DMS 273 (cell line): ENCODE results near the gene TMEFF2.
A peak's percentile ranks its signal among the peaks of the same experiment; 100 is the strongest.

ENCODE experiments used
- DNase-seq: peaks from one replicate; lab custom pipeline; 2025; ENCODE audit not compliant: unreplicated experiment; lab: John Stamatoyannopoulos, UW

Gene TMEFF2

DNA sequence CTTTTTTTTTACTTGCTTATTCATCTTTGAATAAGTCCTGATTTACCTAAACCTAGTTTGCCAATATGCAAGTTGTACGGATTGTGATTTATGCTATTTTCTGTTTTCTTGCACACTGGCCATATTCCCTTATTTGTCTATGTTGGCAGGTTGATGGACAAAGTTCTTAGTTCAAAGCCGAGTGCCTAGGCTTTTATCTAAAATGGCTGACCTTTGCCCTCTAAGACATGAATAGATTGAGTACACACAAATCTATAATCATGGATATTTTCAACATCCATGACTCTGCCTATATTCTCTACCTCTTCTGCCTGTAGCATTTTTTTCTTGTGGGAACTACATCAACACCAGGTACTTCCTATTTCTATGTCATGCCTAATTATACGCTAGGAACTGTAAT lies 171.7 kb downstream of the TMEFF2 start:
- no peak for DNase-seq

DNA sequence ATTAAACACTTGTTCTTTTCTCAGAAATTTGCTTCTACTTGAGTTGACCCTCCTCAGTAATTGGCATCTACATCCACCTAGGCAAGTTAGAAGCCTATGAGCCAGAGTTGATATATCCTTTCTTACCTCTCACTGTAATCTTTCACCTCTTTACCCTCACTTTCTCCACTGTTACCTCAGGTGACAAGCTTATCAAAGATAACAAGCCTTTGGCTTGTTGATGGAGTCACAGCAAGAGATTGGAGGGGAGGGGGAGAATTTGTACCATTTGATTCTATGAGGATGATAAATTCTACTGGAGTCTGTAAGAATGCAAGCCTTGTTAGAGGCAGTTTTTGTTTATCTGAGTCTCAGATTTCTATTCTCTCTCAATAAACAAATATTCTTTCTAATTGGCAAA lies 176.9 kb downstream of the TMEFF2 start:
- DNase-seq, result no peak

DNA sequence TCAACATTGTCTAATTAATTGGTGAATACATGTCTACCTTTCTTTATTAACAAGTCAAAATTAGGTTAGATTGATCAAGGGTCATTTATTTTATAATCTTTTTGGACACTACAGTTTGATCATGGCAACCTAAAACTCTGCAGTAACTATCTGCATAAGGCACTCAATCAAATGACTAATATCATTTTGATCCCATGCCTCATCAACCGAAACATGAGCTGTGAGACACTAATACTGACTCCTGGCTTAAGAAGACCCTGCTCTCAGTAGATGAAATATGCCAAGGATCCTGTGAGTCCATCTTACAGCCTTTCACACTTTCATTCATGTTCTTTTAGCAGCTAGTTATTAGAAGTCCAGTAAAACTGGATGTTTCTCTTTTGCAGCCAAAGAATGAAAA lies 178.5 kb downstream of the TMEFF2 start:
- DNase-seq, result no peak

DNA sequence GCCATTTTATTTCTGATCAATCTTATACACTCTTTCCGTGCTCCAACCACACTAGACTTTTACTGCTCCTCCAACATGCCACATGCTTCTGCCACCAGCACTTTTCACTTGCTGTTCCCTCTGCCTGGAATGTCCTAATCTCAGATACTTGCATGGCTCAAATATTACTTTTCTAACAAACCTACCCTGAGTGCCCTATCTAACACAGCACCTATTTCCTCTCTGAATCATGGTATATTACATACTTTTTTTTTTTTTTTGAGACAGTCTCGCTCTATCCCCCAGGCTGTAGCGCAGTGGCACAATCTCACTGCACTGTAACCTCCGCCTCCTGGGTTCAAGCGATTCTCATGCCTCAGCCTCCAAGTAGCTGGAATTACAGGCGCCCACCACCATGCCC lies 181.5 kb downstream of the TMEFF2 start:
- no peak for DNase-seq

DNA sequence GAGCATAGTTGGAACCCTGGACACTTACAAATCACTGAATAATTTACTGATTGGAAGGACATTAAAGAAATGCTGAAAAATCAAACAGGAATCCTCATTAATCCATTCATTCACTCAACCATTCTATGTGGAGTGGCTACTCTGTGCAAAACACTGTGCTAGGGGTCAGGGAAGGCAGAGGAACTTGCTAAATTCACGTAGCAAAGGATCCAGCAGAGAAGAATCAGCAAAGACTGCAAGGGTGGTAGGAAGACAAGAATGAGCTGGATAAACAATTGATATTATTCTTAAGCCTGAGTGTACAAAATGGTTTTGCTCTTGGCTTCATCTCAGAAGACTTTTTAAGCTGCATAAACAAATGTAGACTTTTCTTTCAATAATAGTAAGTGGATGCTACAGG lies 183.5 kb downstream of the TMEFF2 start:
- no peak for DNase-seq

DNA sequence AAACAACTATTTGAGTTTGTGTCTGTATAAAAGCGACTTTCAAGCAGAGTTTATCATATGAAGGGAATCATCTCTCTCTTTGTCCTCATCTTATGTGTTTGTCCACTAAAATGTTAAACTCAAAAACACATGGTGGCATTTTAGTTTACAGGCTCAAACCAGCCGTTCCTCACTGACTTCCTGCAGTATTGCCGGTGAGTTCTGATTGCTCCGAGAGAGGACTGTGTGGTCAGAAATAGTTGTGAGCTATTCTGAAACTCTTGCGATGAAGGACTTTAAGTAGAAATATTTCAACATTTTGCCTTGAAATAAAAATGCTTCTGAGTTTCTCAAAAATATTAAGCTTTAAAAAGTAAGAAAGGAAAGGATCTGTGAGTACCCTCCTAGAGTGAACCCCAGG lies 184.7 kb downstream of the TMEFF2 start:
- no peak for DNase-seq

DNA sequence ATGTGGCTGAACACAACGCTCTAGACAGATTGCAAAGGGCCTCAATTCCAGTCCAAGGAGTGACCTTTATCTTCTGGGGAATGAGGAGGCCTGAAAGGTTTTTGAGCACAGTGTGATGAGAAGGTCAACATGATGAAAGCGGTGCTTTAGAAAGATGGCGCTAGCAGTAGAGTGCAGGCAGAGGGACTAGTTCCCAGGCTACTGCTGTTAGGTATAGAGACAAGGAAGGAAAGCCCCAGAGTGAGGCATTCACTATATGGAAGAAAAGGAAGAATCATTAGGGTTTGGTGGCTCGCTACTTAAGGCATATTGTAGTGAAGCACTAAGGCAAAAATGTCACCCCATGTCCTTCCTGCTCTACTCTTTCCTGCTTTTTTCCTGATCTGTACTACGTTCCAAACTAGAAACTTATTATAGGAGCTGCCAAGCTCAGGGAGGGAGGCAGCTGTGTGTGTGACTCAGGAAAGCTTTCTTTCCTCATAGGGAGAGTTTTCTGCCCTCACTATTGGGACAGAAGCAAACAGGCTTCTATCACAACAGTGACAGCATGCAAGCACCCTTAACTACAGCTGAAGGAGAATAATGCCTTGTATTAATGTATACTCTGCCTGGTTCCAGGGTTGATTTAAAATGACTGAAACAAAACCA lies 187.0 kb downstream of the TMEFF2 start:
- DNase-seq, result no peak

DNA sequence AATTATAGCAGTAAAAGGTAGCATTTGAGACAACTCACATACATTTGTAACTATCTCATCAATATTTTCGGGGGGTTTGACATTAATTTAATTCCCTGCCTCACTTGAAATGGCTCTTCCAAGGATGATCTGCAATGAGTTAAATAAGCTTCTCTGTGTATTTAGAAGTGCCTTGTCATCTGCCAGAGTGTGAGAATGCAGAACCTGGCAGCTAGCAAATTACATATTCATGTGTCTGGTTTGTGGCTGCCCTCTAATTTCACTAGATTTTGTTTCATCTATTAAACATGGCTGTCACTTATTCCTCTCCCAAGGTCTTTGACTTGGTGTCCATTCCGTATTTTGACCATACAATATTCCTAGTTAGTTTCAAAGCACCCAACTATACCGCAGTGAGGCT lies 189.5 kb downstream of the TMEFF2 start:
- DNase-seq, result peak; percentile 5

DNA sequence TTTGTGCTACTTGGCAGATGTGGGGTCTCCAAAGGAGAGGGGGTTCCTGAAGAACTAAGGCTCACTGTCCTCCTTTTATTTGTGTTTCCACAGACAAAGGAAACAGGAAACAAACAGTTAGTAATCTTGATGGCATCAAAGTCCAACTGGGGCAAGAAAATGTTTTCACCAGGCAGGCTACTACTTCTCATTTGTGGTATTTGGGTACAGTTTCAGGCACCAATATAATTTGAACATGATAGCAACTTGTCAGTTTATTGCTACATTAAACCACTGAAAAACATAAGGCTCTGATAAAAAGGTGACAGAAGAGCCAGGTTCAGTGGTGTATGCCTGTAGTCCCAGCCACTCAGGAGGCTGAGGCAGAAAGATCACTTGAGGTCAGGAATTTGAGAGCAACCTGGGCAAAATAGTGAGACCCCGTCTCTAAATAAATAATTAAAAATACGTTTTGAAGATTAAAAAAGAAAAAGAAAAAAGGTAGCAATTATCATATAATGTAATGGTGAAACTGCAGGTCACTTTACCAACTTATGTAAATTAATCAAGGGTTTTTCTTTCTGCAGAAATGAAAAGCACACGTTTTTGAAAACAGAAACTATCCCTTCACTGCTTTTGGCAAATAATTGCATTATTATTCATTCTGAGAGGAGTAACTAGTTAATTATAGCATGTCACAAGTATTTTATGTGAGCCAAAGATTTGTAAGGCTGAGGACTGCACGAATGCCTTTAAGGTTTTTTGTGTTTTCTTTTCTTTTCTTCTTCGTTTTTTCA lies 190.4 kb downstream of the TMEFF2 start:
- no peak for DNase-seq

DNA sequence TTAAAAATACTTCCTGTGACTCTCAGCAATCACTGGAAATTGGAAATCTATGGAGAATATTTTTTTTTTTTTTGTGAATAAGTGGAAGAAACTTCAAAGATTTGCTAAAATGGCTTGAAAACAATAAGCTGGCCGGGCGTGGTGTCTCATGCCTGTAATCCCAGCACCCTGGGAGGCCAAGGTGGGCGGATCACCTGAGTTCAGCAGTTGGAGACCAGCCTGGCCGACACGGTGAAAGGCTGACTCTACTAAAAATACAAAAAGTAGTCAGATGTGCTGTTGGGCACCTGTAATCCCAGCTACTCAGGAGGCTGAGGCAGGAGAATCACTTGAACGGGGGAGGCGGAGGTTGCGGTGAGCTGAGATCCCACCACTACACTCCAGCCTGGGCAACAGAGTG lies 192.3 kb downstream of the TMEFF2 start:
- no peak for DNase-seq

DNA sequence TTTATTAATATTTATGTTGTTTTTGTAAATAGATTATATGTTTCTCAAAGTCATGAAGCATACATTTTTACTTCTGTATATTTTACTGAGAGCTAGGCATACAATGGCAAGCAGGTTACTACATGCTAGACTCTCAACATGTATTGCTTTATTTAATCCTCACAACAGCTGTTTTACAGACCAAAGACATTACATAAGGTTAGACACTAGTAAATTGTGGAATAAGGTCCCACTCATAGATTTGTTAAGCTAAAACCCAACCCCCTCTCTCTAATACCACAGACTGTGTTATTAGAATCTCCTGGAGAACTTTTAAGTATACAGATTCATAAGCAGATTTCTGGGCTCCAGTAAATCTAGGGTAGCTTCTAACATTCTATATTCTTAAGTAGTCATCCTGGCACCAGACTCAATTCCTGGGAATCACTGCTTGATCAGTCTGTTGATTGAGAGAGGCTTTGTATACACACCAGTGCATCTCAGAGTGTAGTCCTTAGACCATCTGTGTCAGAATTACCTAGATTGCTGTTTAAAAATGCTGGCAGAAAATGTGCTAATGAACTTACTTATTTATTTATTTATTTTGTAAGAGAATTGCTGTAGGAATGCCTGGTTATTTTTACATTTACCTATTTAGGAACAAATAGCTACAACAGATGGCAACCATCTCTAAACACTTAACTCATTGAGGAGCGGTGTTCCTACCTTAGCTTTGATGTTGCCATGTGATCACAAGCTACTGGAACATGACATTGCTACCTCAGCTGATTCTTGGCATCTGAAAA lies 194.3 kb downstream of the TMEFF2 start:
- peak; percentile 81 for DNase-seq

DNA sequence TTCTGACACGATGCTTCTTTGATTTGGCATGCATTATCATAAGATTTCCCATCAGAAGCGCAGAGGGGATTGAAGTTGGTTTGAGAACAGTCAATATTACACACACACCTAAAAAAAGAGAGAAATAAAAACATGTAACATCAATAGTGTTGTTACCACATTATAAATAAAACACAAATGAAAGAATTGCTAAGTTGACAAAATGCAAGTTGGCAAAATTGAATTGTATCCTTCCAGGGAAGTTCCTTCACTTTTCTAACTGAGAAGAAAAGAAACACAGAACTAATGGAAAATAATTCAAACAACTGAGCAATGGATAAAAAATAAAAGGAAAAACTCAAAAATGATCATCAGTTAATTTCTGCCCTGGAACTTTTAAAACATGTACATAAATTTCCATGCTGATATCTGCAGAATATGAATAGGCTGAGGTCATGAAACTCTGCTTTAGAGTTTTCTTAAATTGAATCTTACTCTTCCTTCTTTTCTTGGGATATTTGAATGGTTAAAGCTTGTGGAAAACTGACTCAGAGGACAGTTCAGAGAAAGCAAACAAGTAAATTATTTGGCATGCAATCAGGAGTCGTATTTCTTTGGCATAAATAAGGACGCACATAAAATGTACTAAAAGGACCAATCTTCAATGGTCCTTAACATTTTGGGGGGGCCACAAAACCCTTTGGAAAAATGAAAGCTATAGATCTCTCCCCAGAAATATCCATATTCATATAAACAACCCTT lies 195.5 kb downstream of the TMEFF2 start:
- DNase-seq, result peak; percentile 6

DNA sequence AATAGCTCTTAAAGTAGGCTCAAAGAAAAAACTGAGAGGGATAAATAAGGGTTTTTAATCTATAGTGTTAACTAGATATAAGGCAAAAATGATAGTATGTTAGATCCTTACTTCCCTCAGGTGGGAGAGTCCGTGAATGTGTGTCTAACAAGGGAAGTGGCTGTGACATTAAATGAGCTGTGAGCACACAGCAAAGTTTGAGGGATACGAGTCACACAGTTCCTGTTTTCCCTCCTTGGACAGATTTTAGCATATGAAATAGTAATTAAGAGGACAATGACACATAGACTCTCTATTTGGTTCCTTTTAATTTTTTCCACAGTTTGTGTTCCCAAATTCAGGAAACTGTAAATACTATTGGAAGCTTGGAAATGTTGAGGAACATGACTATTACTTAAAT lies 199.4 kb downstream of the TMEFF2 start:
- no peak for DNase-seq

DNA sequence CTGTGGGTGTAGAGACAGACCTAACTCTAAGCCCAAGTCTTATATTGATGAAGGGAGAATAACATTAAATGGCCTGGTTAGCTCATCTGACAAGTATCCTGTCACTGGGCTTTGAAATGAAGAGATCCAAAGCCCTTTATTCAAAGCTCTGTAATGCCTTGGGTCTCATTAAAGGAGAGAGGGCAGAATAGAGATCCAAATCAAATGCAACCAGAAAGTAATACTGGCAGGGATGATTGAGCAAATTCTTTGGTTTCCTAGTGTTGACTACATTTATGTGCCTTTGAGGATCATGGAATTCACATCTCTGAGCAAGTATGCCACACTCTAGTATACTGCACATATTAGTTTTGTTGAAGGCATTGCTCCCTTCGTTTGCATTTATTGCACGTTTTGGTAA lies 200.0 kb downstream of the TMEFF2 start:
- no peak for DNase-seq

DNA sequence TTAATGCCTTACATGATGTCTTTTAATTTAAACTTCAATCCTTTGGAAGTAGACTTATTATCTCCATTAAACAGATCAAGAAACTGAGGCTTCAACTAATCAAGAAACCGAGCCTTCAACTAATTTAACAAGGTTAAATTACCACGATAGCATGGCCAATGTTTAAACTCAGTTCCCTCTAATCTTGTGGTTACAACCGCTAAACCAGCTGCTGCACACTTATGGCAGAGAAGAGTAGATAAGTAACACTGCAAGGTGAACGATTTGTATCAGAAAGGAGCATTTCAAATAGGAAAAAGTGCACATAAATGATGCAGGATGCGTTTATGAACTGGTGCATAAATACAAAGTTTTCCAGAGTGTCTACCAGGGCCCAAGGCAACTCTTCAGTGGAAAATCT lies 203.3 kb downstream of the TMEFF2 start:
- DNase-seq, result no peak

DNA sequence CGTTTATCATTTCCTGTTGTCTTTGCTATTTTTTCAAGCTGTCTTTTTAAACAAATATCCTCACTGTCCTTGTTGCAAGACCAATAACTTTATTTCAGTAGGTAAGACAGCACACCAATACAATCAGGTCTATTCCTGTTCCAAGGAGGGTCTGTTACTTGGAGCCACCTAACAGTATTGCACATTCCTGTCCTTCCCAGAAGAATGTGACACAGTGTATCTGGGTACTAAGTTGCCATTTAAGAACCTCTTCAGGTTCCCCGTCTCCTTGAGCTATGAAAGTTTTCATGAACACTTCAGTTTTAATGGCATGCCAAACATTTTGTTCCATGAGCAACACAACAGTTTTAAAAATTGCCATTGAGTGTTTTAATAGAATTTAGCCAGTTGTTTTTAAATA lies 209.0 kb downstream of the TMEFF2 start:
- no peak for DNase-seq

DNA sequence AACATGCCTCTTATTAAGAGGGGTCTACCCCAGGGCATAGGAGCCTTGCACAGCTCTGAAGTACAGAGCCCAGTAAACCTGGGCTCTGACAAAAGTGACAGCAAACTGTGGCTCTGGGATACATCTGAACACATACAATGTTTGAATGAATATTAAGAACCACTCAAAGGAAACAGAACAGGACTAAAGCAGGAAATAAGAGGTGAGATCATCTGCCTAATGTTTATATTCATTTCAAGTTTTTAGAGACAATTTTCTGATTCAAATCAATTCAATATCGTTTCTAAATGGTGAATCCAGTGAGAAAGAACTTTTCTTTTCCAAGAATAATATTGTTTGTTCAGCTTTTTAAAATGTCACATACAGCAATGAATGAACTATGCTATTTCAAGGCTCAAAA lies 211.1 kb downstream of the TMEFF2 start:
- no peak for DNase-seq

DNA sequence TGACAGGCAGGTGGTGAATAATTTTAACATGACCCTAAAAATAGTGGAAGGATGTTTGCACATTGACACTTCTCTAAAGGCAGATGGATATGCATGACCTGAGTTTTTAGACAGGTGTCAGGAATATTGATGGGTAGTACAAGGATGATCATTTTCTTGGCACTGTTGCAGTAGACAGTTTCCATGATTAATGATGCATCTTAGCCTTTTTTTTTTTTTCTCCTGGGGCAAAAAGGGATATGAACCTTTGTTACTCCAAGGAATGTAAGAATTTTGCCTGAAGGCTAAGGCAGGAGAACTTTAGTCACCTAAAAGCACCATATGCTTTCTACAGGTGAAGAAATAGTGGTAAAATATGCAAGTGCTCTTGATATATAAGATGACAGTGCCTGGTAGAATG lies 211.5 kb downstream of the TMEFF2 start:
- no peak for DNase-seq

DNA sequence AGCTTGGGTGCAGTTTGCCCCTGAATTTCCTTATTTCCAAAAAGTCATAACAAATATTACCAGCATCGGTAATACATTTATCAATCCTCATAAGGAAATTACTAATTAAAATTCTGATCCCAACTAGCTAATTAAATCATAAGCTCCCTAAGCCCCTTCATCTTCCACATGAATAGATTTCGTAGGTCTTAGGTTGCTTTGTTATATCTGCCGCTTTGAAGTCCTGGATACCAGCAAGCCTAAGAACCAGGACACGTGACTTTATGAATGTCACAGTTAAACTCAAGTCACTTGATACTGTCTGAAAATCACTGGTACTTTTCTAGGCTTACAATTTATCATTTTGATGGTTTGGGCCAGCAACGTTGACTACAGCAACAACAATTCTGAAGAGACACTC lies 213.0 kb downstream of the TMEFF2 start:
- DNase-seq, result no peak

DNA sequence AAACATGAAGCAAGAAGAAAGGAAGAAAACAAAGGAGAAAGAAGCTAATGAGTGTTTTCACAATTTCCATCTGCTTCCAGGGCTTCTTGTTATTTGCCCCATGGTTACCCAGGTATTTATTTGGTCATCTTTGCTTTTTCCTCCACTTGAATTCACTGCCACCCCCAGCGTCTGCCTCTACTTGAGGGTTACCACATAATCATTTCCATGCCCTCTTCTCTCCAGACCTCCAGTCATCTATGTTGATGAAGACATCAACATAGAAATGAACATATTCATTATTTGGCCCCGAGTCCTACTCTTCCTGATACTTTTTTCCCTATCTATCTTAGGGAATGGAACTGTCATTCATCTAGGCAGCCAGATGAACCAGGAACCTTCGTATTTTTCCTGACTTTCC lies 214.2 kb downstream of the TMEFF2 start:
- DNase-seq, result no peak

DNA sequence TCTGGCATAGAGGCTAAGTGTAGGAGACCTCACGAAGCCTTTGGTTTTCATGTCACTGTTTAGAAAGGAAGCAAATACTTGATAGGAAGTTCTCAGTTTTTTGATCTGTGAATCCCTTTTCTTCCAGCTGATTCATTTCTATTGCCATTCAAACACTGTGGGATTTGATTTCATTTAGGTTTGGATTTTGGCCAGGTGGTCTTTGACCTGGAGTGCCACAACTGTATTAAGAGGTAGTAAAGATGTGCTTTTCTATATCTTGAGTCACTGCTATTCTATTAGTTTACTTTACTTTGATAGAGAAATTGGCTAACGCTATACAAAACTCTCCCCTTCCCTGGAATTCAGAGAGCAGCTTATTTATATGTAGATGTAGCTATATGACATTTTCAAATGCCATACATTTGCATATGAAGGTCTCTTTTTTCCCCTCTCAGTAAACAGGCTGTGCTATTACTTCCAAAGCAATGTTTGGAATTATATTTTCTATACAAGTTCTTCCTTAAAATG lies 215.5 kb downstream of the TMEFF2 start:
- no peak for DNase-seq
